GM12864 (cell line): ENCODE results near the gene ATG10.

Source experiments
- DNase-seq: peaks from one replicate; pipeline ENCODE4 v3.0.0-alpha.2; 2011; ENCODE audit warnings: low read depth
- H3K4me3 ChIP-seq: 2 replicates; pipeline ENCODE4 v1.5.1; 2011; ENCODE audit warnings: mild to moderate bottlenecking, low read depth, low read length, control low read depth
- CTCF ChIP-seq: IDR thresholded peaks from 2 replicates; pipeline ENCODE4 v1.5.1; 2011; ENCODE audit warnings: low read depth, mild to moderate bottlenecking, moderate library complexity, low read length, control low read depth, inconsistent platforms; ENCODE audit errors: missing control alignments

The ATG10 gene

GRCh38 chr5:82095536-82095935 is 123.7 kb downstream of the ATG10 start:
- no peak for TF ChIP-seq CTCF
- DNase-seq = no peak
- no peak overlapping the region for H3K4me3 ChIP-seq

- no peak overlapping the region for H3K4me3 ChIP-seq
- TF ChIP-seq CTCF = no peak
- DNase-seq = no peak
Measured at GRCh38 chr5:82096249-82096648, 124.4 kb downstream of the ATG10 start.

GRCh38 chr5:82100303-82101077 is 128.7 kb downstream of the ATG10 start:
- no peak overlapping the region for H3K4me3 ChIP-seq
- DNase-seq = peak; percentile 29
- no peak for TF ChIP-seq CTCF

- H3K4me3 ChIP-seq = no peak overlapping the region
- no peak for DNase-seq
- no peak for TF ChIP-seq CTCF
Measured at GRCh38 chr5:82104872-82105271, 133.0 kb downstream of the ATG10 start.

- TF ChIP-seq CTCF = no peak
- no peak overlapping the region for H3K4me3 ChIP-seq
- no peak for DNase-seq
Measured at GRCh38 chr5:82105457-82105856, 133.6 kb downstream of the ATG10 start.

- DNase-seq = no peak
- no peak overlapping the region for H3K4me3 ChIP-seq
- no peak for TF ChIP-seq CTCF
Measured at GRCh38 chr5:82106207-82106606, 134.4 kb downstream of the ATG10 start.

GRCh38 chr5:82106756-82107155 is 134.9 kb downstream of the ATG10 start:
- H3K4me3 ChIP-seq = no peak overlapping the region
- no peak for TF ChIP-seq CTCF
- DNase-seq = no peak
